NCI-H1417 treated with DMSO at 0.1 percent for 48 hours (cell line): ENCODE results near the gene ZNFX1.
A peak's percentile ranks its signal among the peaks of the same experiment; 100 is the strongest.
"Not testable (repeated sequence)": the region's sequence is repeated elsewhere in the genome, so short reads cannot be mapped to it uniquely, and the experiment has no call there.

Source experiments
- DNase-seq: peaks from one replicate; lab custom pipeline; 2025; lab: John Stamatoyannopoulos, UW

ZNFX1 gene

GRCh38 chr20:49248301-49248700, 29.6 kb downstream of the ZNFX1 start:
- DNase-seq, result no peak

- DNase-seq, result no peak
These were observed 30.1 kb downstream of the ZNFX1 start for GRCh38 chr20:49247792-49248191.

GRCh38 chr20:49247169-49247723, 30.6 kb downstream of the ZNFX1 start:
- DNase-seq, result no peak

GRCh38 chr20:49245921-49246740, 31.7 kb downstream of the ZNFX1 start:
- peak; percentile 9 for DNase-seq

GRCh38 chr20:49237531-49237930, 40.3 kb downstream of the ZNFX1 start:
- DNase-seq, result no peak

GRCh38 chr20:49236301-49236700, 41.6 kb downstream of the ZNFX1 start:
- DNase-seq, result no peak

GRCh38 chr20:49234831-49235230, 43.0 kb downstream of the ZNFX1 start:
- DNase-seq, result no peak

GRCh38 chr20:49233226-49233625, 44.6 kb downstream of the ZNFX1 start:
- no peak for DNase-seq

- DNase-seq, result no peak
These were observed 46.4 kb downstream of the ZNFX1 start for GRCh38 chr20:49231471-49231870.

GRCh38 chr20:49230561-49231133, 47.2 kb downstream of the ZNFX1 start:
- DNase-seq, result no peak

- DNase-seq, result peak; percentile 40
These were observed 47.8 kb downstream of the ZNFX1 start for GRCh38 chr20:49230021-49230420.

- no peak for DNase-seq
These were observed 48.5 kb downstream of the ZNFX1 start for GRCh38 chr20:49229381-49229780.

- no peak for DNase-seq
These were observed 49.2 kb downstream of the ZNFX1 start for GRCh38 chr20:49228676-49229075.

GRCh38 chr20:49225896-49226295, 52.0 kb downstream of the ZNFX1 start:
- DNase-seq, result no peak

GRCh38 chr20:49219924-49220831, 57.7 kb downstream of the ZNFX1 start:
- no peak for DNase-seq

- peak; percentile 95 for DNase-seq
These were observed 58.5 kb downstream of the ZNFX1 start, which contains the start of gene DDX27 for GRCh38 chr20:49219091-49219923. Gene DDX27, plus strand, starts transcription at chr20:49219416. Its CDS starts 33 bp downstream, at chr20:49219449.

- DNase-seq, result not testable (repeated sequence)
These were observed 59.1 kb downstream of the ZNFX1 start for GRCh38 chr20:49218739-49219090.

GRCh38 chr20:49216991-49217578, 60.8 kb downstream of the ZNFX1 start:
- peak; percentile 37 for DNase-seq

GRCh38 chr20:49215232-49215631, 62.6 kb downstream of the ZNFX1 start:
- DNase-seq, result no peak

GRCh38 chr20:49214571-49214970, 63.3 kb downstream of the ZNFX1 start:
- no peak for DNase-seq

- no peak for DNase-seq
These were observed 67.1 kb downstream of the ZNFX1 start for GRCh38 chr20:49210757-49211110.
